GM12865 (cell line): ENCODE measurements around the gene LGALS1.

Source experiments
- DNase-seq: peaks from one replicate; pipeline ENCODE4 v3.0.0; 2010; ENCODE audit warnings: low read depth
- H3K4me3 ChIP-seq: 2 replicates; pipeline ENCODE4 v1.5.1; 2011; ENCODE audit warnings: mild to moderate bottlenecking, low read depth, low read length, control low read depth
- CTCF ChIP-seq: IDR thresholded peaks from 2 replicates; pipeline ENCODE4 v1.5.1; 2011; ENCODE audit warnings: low read length, control low read depth, low read depth, inconsistent platforms; ENCODE audit not compliant: insufficient read depth; ENCODE audit errors: missing control alignments

LGALS1 gene

GRCh38 chr22:37703906-37704305 is 28.5 kb downstream of the LGALS1 start:
- no peak for DNase-seq
- no peak for TF ChIP-seq CTCF
- no peak overlapping the region for H3K4me3 ChIP-seq

GRCh38 chr22:37704645-37705044 is 29.2 kb downstream of the LGALS1 start:
- no peak for DNase-seq
- no peak for TF ChIP-seq CTCF
- no peak overlapping the region for H3K4me3 ChIP-seq

GRCh38 chr22:37705205-37705604 is 29.8 kb downstream of the LGALS1 start:
- TF ChIP-seq CTCF = no peak

GRCh38 chr22:37708580-37709444 is 33.4 kb downstream of the LGALS1 start:
- TF ChIP-seq CTCF = no peak
- no peak overlapping the region for H3K4me3 ChIP-seq
- no peak for DNase-seq

More at GRCh38 chr22:37705205-37705604, 29.8 kb downstream of the LGALS1 start:
- no peak for DNase-seq
- H3K4me3 ChIP-seq = no peak overlapping the region

- no peak overlapping the region for H3K4me3 ChIP-seq
- no peak for DNase-seq
- no peak for TF ChIP-seq CTCF
Measured at GRCh38 chr22:37709445-37709765, 34.0 kb downstream of the LGALS1 start.

GRCh38 chr22:37710675-37711074 is 35.2 kb downstream of the LGALS1 start:
- H3K4me3 ChIP-seq = no peak overlapping the region
- no peak for TF ChIP-seq CTCF

GRCh38 chr22:37711490-37711889 is 36.1 kb downstream of the LGALS1 start:
- TF ChIP-seq CTCF = no peak
- no peak overlapping the region for H3K4me3 ChIP-seq
- no peak for DNase-seq

More at GRCh38 chr22:37710675-37711074, 35.2 kb downstream of the LGALS1 start:
- DNase-seq = no peak
